LNCaP clone FGC (cell line): ENCODE results near the gene DLX6.

Experiments used
- DNase-seq: peaks from one replicate; pipeline ENCODE4 v3.0.0-alpha.2; 2011; ENCODE audit warnings: low read depth
- H3K4me3 ChIP-seq: 2 replicates; pipeline ENCODE4 v1.5.1; 2011; ENCODE audit warnings: mild to moderate bottlenecking, low read depth, low read length, control low read depth
- CTCF ChIP-seq: IDR thresholded peaks from 2 replicates; pipeline ENCODE4 v1.5.1; 2012; ENCODE audit warnings: mild to moderate bottlenecking; ENCODE audit not compliant: control insufficient read depth, insufficient read depth; ENCODE audit errors: extremely low read depth

DLX6 gene

GRCh38 chr7:96989241-96989858 is 16.0 kb upstream of the DLX6 start:
- H3K4me3 ChIP-seq = no peak overlapping the region
- no peak for TF ChIP-seq CTCF
- no peak for DNase-seq

GRCh38 chr7:96989859-96990317 is 15.5 kb upstream of the DLX6 start:
- no peak for TF ChIP-seq CTCF
- no peak for DNase-seq
- no peak overlapping the region for H3K4me3 ChIP-seq

- TF ChIP-seq CTCF = no peak
- no peak overlapping the region for H3K4me3 ChIP-seq
- no peak for DNase-seq
Observed at GRCh38 chr7:96991546-96992191, 13.7 kb upstream of the DLX6 start.

GRCh38 chr7:96992192-96993005 is 13.0 kb upstream of the DLX6 start:
- no peak for DNase-seq
- H3K4me3 ChIP-seq = no peak overlapping the region
- TF ChIP-seq CTCF = no peak

- no peak for TF ChIP-seq CTCF
- H3K4me3 ChIP-seq = no peak overlapping the region
- no peak for DNase-seq
Observed at GRCh38 chr7:96993094-96993865, 12.1 kb upstream of the DLX6 start.

- TF ChIP-seq CTCF = no peak
- no peak for DNase-seq
- no peak overlapping the region for H3K4me3 ChIP-seq
Observed at GRCh38 chr7:96993980-96994379, 11.4 kb upstream of the DLX6 start.
